GM12874 (cell line): ENCODE data around the gene LRRC8E.

Experiments used
- CTCF ChIP-seq: IDR thresholded peaks from 2 replicates; pipeline ENCODE4 v1.5.1; 2011; ENCODE audit warnings: low read depth, mild to moderate bottlenecking, control low read depth, low read length, moderate library complexity; ENCODE audit not compliant: insufficient read depth

The LRRC8E gene

GRCh38 chr19:7888145-7888825, at the start of gene LRRC8E:
Gene LRRC8E, plus strand, starts transcription at chr19:7888510. Its CDS starts 7,094 bp downstream, at chr19:7895604.
- no peak for TF ChIP-seq CTCF

GRCh38 chr19:7839476-7839875, 48.8 kb upstream of the LRRC8E start:
- no peak for TF ChIP-seq CTCF

- no peak for TF ChIP-seq CTCF
Observed at GRCh38 chr19:7840629-7841028, 47.7 kb upstream of the LRRC8E start.

- TF ChIP-seq CTCF: no peak
Observed at GRCh38 chr19:7841751-7842660, 46.3 kb upstream of the LRRC8E start.

- TF ChIP-seq CTCF: no peak
Observed at GRCh38 chr19:7842661-7843294, 45.5 kb upstream of the LRRC8E start.

GRCh38 chr19:7843521-7843920, 44.8 kb upstream of the LRRC8E start:
- TF ChIP-seq CTCF: no peak

- no peak for TF ChIP-seq CTCF
Observed at GRCh38 chr19:7844405-7844804, 43.9 kb upstream of the LRRC8E start.
